OCI-LY7 (cell line): ENCODE measurements around the gene KCNG4. TPM values are rescaled to one million over a fixed set of nuclear protein-coding genes. Genes with fewer than 3 reads are reported as not detected.

ENCODE experiments used
- BruUV-seq: library from RNA; stranded (reverse); fragments of 400-500 nt; replicated peaks from 2 replicates; lab custom pipeline; 2021; lab: Mats Ljungman, UMichigan
- CTCF ChIA-PET: fragments of 300-600 bp; sonication (Branson Sonifier 250); formaldehyde crosslinking; loops from one replicate; lab custom pipeline; 2022; ENCODE audit warnings: antibody characterized with exemption; ENCODE audit not compliant: unreplicated experiment; lab: Charles Lee
- POLR2A ChIA-PET: fragments of 300-600 bp; sonication (Branson Sonifier 250); formaldehyde crosslinking; loops from one replicate; lab custom pipeline; 2022; ENCODE audit warnings: antibody characterized with exemption; lab: Charles Lee
- DNase-seq: peaks from one replicate; pipeline ENCODE4 v3.0.0-alpha.2; 2015; ENCODE audit warnings: low spot score
- H2AFZ ChIP-seq: fragments of 200-600 bp; sonication (generic), shearing (Covaris generic); 2 replicates; pipeline ENCODE4 v1.6.1; 2014; ENCODE audit warnings: mild to moderate bottlenecking, antibody characterized with exemption, low read length, moderate library complexity
- H3K27ac ChIP-seq: fragments of 200-600 bp; sonication (generic); 2 replicates; pipeline ENCODE4 v1.5.1; 2014; ENCODE audit warnings: mixed run types, low read depth, mild to moderate bottlenecking, moderate library complexity, low read length, inconsistent platforms; ENCODE audit not compliant: poor library complexity, severe bottlenecking
- H3K36me3 ChIP-seq: fragments of 200-600 bp; sonication (generic); 2 replicates; pipeline ENCODE4 v1.6.1; 2014; ENCODE audit warnings: mild to moderate bottlenecking, antibody characterized with exemption, low read length, moderate library complexity, mixed read lengths; ENCODE audit not compliant: insufficient read depth
- H3K4me1 ChIP-seq: fragments of 200-600 bp; sonication (generic); 2 replicates; pipeline ENCODE4 v1.5.1; 2014; ENCODE audit warnings: mild to moderate bottlenecking, low read length; ENCODE audit not compliant: insufficient read depth, poor library complexity, severe bottlenecking
- H3K4me2 ChIP-seq: fragments of 200-600 bp; sonication (generic); 2 replicates; pipeline ENCODE4 v1.6.1; 2014; ENCODE audit warnings: mild to moderate bottlenecking, low read length
- H3K4me3 ChIP-seq: fragments of 200-600 bp; sonication (generic); 2 replicates; pipeline ENCODE4 v1.5.1; 2014; ENCODE audit warnings: mild to moderate bottlenecking, low read depth, low read length; ENCODE audit not compliant: poor library complexity, severe bottlenecking
- H3K79me2 ChIP-seq: fragments of 200-600 bp; sonication (generic); 2 replicates; pipeline ENCODE4 v1.6.1; 2016; ENCODE audit warnings: low read depth, mild to moderate bottlenecking, low read length, moderate library complexity, mixed read lengths; ENCODE audit not compliant: insufficient read depth
- H3K9me2 ChIP-seq: fragments of 200-600 bp; sonication (generic); 2 replicates; pipeline ENCODE4 v1.6.1; 2016; ENCODE audit warnings: mild to moderate bottlenecking, low read length, mixed read lengths; ENCODE audit not compliant: insufficient read depth
- H3K9me3 ChIP-seq: fragments of 200-600 bp; sonication (generic); 2 replicates; pipeline ENCODE4 v1.6.1; 2014; ENCODE audit warnings: mild to moderate bottlenecking, mixed run types, low read length, mixed read lengths
- H4K20me1 ChIP-seq: fragments of 200-600 bp; sonication (generic); 2 replicates; pipeline ENCODE4 v1.6.1; 2014; ENCODE audit warnings: mild to moderate bottlenecking, antibody characterized with exemption, low read length, moderate library complexity, mixed read lengths; ENCODE audit not compliant: insufficient read depth
- EZH2phosphoT487 ChIP-seq: fragments of 200-600 bp; sonication (generic); IDR thresholded peaks from 2 replicates; pipeline ENCODE4 v1.6.1; 2018; ENCODE audit warnings: low read depth, borderline replicate concordance, mild to moderate bottlenecking, mixed run types, antibody characterized with exemption, low read length, moderate library complexity, mixed read lengths
- intact Hi-C: fragments of 100-400 bp; cut with micrococcal nuclease; formaldehyde crosslinking; loops from one replicate; pipeline ENCODE4 v1.10.0; 2022; ENCODE audit not compliant: unreplicated experiment
- total RNA-seq, 2 experiments: library from RNA; depleted of rRNA in 1 of 2; stranded (reverse); fragments of >200 nt in 1 of 2; shearing (Covaris generic) in 1 of 2; gene quantifications; 2 replicates each; pipeline ENCODE4 v1.2.3, GENCODE V29; 2014 to 2022
- TF ChIP-seq, protein P1 (sequence below): fragments of 200-600 bp; sonication (generic); conservative IDR thresholded peaks from 2 replicates; pipeline ENCODE4 v1.5.1; 2014; ENCODE audit warnings: mild to moderate bottlenecking, antibody characterized with exemption, low read length, moderate library complexity, mixed read lengths

Gene KCNG4
- total RNA-seq, 2 experiments from 2014 or later = not detected

DNA sequence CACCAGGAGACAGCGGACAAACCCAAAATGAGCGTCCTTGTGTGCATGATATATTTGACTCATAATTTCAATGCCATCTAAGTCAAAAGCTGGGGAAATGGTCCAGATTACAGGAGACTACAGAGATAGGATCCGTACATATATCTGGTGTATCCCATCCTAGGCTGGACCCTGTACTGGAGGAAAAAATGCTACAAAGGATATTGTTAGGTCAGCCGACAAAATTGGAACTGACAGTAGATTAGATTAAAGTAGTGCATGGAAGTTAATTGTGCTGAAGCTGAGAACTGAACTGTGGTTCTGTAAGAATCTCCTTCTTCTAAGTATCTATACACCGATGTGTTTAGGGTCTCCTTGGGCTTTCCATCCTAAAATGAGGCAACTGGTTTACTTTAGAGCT, 24.3 kb downstream of the KCNG4 start:
- no peak overlapping the region for H2AFZ ChIP-seq
- DNase-seq = no peak
- CTCF ChIA-PET = no interaction called here
- H3K4me3 ChIP-seq = no peak overlapping the region
- no peaks in the 10 kb centered on the region for H3K36me3 ChIP-seq
- no peaks in the 10 kb centered on the region for H3K9me2 ChIP-seq
- H3K4me2 ChIP-seq = no peak overlapping the region
- no peak overlapping the region for H3K27ac ChIP-seq
- H3K4me1 ChIP-seq = no peaks in the 10 kb centered on the region
- TF ChIP-seq, protein P1, sequence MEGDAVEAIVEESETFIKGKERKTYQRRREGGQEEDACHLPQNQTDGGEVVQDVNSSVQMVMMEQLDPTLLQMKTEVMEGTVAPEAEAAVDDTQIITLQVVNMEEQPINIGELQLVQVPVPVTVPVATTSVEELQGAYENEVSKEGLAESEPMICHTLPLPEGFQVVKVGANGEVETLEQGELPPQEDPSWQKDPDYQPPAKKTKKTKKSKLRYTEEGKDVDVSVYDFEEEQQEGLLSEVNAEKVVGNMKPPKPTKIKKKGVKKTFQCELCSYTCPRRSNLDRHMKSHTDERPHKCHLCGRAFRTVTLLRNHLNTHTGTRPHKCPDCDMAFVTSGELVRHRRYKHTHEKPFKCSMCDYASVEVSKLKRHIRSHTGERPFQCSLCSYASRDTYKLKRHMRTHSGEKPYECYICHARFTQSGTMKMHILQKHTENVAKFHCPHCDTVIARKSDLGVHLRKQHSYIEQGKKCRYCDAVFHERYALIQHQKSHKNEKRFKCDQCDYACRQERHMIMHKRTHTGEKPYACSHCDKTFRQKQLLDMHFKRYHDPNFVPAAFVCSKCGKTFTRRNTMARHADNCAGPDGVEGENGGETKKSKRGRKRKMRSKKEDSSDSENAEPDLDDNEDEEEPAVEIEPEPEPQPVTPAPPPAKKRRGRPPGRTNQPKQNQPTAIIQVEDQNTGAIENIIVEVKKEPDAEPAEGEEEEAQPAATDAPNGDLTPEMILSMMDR = no peak
- no peak for TF ChIP-seq EZH2phosphoT487
- POLR2A ChIA-PET = no interaction called here
- H4K20me1 ChIP-seq = no peaks in the 10 kb centered on the region
- no peaks in the 10 kb centered on the region for H3K79me2 ChIP-seq
- no peaks in the 10 kb centered on the region for H3K9me3 ChIP-seq
- intact Hi-C loops = no loop called here
- BruUV-seq = no TSS peak

DNA sequence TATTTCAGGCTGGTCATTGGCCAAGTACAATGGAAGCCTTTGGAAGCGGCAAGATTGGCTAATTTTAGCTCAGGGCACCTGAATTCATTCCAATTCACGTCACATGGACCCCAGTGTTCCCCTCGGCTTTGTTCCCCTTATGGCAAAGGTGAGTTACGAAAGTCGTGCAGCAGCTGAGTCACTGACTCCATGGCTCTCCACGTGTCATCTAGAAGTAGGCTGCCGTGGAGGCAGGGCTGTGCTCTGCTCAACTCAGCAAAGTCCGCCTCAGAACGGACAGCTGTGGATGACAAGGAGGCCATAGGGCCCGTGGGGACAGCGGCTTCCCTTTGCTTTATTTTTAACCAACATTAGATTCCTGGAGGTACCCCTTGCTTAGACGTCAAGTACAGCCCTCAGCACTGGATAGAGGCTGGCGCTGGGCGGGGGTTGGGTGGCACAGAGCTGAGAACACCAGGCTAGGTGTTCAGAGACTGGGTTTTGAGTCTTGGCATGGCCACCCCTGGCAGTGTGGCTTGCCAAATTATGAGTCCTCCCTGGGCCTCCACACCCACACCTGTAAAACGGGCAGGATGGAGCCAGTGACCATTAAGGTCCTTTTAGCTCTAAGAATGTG, 25.3 kb downstream of the KCNG4 start:
- Histone ChIP-seq H3K4me1 (no peaks in the 10 kb centered on the region), H3K79me2 (no peaks in the 10 kb centered on the region), H3K9me2 (no peaks in the 10 kb centered on the region), H3K36me3 (no peaks in the 10 kb centered on the region), H3K4me2 (no peak overlapping the region), H3K9me3 (no peaks in the 10 kb centered on the region), H3K27ac (no peak overlapping the region), H2AFZ (no peak overlapping the region), H4K20me1 (no peaks in the 10 kb centered on the region), H3K4me3 (no peak overlapping the region)
- TF ChIP-seq, protein P1 = no peak
- no TSS peak for BruUV-seq
- ChIA-PET CTCF (no interaction called here), POLR2A (no interaction called here)
- intact Hi-C loops = no loop called here
- DNase-seq = no peak

DNA sequence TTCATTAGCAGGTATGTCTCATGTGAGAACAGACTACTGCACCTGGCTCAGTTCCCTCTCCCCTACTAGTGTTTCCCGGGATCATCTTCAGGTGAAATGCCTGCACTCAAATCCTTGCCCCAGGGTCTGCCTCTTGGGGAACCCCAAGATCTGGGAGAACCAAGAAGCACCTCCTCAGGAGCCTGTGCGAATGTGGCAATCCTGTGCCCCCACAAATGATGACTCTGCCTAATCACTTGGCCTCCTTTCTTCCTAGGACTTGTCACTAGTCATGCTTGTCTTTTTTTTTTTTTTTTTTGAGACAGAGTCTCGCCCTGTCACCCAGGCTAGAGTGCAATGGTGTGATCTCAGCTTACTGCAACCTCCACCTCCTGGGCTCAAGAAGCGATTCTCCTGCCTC, 27.2 kb downstream of the KCNG4 start:
- Histone ChIP-seq H3K4me2 (no peak overlapping the region), H3K4me1 (no peaks in the 10 kb centered on the region), H4K20me1 (no peaks in the 10 kb centered on the region), H3K27ac (no peak overlapping the region), H3K4me3 (no peak overlapping the region), H2AFZ (no peak overlapping the region), H3K9me2 (no peaks in the 10 kb centered on the region), H3K36me3 (no peaks in the 10 kb centered on the region), H3K9me3 (no peaks in the 10 kb centered on the region), H3K79me2 (no peaks in the 10 kb centered on the region)
- POLR2A ChIA-PET = no interaction called here
- TF ChIP-seq EZH2phosphoT487 = no peak
- TF ChIP-seq, protein P1 = no peak
- CTCF ChIA-PET = no interaction called here
- intact Hi-C loops = no loop called here
- BruUV-seq = no TSS peak
- DNase-seq = no peak
